Measurements from ENCODE around the gene CAMTA1.

CAMTA1 gene

DNA sequence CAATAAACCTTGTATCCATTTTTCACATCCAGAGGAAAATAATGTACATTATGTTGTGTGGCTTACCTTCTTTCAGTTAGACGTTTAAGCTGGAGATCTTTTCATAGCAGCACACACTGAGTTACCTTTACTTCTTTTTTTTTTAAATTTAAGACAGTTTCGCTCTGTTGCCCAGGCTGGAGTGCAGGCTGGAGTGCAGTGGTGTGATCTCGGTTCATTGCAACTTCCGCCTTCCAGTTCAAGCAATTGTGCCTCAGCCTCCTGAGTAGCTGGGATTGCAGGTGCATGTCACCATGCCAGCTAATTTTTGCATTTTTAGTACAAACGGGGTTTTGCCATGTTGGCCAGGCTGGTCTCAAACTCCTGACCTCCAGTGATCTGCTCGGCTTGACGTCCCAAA lies 7.4 kb upstream of the CAMTA1 start:
- DNase-seq, result no peak

DNA sequence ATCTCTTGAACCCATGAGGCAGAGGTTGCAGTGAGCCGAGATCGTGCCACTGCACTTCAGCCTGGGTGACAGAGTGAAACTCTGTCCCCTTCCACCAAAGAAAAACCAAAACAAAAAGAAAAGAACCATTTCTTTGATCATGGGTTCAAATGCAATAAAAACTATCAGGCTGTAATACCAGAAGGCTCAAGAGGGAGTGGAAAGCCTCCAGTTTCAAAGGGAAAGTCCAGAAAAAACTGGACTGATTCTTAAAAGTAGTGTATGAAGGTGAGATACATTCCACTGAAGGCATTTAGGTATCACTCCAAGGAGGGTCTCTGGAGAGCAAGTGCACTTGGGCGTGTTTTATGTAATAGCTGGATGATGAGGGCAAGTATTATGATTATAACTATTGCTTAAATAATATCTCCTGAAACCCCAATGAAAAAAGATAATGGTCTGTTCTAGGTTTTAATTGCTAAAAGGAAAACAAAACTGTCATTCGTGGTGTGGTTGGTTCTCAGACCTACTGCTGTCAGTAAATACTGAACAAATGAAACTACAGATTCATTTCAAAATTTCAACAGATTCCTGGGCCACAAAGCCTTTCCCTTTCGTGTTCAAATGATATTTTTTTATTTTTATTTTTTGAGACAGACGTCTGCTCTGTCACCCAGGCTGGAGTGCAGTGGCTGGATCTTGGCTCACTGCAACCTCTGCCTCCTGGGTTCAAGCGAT lies 6.0 kb upstream of the CAMTA1 start:
- DNase-seq, result no peak

DNA sequence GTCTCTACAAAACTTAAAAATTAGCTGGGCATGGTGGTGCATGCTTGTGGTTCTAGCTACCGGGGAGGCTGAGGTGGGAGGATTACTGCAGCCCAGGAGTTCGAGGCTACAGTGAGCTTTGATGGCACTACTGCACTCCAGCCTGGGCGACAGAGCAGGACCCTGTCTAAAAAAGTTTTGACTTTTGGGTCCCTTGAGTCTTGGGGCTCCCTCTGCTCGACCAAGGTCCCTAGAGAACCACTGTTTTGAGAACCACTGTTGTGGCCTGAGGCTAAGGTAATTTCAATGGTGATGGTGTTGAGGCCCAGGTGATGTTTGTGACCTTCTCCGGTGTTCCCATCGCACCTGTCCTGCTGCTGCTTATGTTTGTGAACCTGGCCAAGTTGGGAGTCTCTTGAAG lies 3.1 kb upstream of the CAMTA1 start:
- no peak for DNase-seq

DNA sequence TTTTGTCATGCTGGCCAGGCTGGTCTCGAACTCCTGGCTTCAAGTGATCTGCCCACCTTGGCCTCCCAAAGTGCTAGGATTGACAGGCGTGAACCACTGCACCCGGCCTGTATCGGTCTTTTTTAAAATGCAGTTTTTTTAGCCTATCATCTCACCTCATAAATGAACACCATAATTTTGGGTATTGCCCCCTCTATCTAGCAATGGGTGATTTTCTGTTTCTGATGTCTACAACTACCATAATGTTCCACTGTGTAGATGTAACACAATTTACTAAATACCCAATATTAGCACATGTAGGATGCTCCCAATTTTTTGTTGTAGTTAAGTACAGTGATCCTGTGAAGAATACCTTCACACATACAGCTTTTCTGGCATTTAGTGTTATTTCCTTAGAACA lies 2.0 kb upstream of the CAMTA1 start:
- no peak for DNase-seq

DNA sequence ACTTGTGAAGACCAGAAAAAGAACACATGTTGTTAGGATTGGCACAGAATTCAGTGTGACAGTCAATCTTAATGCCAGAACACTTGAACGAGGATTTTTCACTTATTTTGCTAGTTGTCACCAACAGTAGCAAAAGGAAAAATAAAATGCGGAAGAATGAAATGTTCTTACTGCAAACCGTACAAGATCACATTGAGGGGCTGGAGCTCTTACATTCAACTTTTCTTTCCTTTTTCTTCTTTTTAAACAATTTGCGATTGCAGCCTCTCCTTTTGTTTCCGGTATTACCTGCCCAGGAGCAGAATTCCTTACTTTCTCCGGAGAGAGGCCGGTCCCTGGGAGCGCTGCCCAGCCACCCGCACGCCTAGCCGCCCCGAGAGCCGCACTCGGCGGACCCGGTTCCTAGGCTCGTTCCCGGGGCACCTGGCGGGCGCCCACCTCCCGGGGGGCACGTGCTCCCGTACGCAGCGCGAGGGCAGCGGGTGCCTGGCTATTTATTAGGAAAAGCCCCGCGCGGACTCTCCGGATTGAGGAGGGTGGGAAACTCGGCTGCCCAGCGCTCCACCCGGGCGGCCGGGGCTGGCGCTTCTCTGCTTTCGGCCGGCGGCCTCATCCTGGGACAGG lies 1.2 kb upstream of the CAMTA1 start:
- peak; percentile 25 for DNase-seq

DNA sequence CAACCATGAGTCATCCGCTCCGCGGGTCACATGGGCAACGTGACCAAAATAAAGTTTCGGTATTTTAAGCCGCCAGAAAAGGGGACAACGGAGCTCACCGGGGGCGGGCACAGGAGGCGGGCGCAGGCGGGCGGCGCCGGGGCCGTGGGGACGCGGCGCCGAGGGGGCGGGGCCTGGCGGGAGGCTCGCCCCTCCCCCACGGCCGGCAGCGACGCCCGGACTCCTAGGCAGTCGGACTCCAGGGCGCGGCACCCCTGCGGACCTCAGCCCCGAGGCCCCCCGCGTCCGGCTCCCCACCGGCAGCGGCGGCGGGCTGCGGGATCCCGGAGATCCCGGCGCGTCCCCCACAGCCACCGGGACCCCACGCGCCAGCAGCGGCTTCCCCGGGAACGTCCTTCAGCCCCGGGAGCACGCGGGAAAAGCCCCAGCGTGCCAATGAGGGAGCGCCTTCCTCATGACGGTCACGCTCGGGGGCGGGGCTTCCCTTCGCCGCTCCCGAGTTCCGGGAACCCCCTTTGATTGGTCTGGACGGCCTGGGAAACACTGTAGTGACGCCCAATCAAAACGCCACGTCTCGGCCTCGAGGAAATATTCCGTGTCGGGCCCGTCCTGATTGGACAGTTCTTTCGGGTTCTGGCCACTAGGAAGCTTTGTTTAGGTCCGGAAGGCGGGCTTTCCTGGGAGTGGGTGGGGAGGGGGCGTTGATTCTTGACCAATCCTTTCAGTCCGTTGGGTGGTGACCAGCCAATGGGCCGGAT lies 515 bp upstream of the CAMTA1 start:
- peak; percentile 98 for DNase-seq

DNA sequence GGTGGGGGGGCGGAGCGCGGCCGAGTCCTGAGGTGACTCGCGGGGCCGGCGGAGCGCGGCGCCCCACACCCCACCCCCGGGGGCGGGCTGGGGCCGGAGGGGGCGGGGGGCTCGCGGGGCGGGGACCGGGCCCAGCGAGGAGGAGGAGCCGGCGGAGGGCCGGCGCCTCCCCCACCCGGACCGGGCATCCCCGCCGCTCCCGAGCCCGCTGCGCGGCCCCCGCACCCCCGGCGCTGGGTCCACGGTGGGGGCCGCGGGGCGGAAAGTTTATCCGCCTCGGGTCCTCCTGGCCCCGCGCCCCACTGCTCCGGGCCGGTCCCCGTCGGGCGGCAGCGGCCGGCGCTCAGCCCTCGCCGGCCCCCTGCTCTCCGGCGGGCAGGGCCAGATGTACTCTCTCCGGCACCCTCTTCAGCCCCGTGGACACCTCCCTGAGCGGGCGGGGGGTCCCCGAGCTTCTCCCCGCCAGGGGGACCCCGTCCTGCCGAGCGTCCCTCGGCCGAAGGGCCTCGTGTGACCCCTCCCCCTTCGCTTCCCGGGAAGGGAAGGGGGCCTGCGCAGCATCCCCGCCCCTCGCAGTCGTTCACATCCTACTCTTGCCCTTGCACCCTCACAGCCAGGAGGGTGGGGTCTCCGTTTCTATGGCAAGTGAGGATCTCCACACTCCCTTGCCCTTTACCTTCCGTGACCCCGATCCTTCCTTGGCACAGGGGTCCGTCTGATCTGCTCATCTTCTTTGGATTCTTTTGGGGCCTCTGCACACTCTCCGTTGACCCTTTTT lies 663 bp downstream of the CAMTA1 start:
- DNase-seq, result no peak

DNA sequence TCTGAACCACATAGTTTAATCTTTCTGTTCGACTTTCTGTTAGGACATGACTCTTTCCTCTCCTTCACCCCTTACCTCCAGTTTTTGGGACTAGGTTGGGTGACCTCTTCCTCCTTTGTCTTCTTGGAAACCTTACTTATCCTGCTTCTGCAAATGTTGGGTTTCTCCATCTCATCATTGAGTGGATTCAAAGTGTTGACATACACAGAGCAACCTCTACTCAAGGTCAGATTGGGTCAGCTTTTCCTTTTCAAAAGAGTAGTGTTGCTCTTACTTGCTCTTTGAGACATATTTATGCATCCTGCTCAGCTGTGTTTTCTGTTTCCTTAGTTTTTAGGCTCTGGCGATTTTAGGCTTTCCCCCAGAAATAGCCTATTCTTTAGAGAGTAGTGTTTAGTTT lies 3.7 kb downstream of the CAMTA1 start:
- no peak for DNase-seq

DNA sequence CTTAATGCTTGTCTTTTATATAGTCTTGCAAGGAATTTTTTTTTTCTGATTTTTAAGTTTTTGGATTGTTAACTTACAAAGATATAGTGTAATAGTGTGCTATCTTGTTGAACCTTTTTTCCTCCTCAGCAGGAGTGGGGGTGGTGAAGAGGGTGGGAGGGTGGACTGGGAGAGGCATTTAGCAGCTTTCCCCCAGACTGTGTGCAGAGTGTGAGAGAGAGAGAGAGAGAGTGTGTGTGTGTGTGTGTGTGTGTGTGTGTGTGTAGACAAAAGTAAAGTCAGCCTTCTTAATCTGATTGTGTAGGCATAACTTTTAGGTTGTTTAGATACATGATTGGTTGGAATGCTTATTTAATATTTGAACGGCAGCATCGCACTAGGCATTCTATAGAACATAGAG lies 4.9 kb downstream of the CAMTA1 start:
- no peak for DNase-seq

DNA sequence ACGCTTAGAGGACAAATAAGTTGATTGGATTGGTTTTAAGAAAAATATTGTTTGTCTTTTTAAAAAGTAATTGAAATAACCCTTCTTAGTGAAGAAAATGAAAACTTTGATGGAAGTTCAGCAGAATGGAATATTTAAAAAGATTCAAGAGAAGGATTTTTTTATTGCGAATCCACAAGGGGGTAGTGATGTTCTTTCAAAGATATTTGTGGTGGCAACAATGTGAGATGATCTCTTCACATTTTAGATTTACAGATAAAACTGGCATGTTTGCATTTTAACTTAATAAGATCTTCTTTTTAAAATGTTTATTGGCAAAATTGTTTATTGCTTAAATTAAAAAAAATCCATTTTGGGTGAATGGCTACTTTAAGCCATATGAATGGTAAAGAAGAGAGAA lies 8.9 kb downstream of the CAMTA1 start:
- peak; percentile 6 for DNase-seq

DNA sequence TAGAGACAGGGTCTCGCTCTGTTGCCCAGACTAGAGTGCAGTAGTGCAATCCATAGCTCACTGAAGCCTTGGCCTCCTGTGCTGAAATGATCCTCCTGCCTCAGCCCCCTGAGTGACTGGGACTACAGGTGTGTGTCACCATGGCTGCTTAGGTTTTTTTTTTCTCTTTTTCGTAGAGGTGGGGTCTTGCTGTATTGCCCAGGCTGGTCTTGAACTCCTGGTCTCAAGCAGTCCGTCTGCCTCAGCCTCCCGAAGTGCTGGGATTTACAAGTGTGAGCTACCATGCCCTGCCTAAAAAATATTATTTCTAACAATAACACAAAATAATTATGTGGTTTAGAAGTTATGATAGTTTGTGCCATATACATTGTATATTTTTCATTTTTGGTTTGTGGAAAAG lies 9.9 kb downstream of the CAMTA1 start:
- DNase-seq, result no peak

DNA sequence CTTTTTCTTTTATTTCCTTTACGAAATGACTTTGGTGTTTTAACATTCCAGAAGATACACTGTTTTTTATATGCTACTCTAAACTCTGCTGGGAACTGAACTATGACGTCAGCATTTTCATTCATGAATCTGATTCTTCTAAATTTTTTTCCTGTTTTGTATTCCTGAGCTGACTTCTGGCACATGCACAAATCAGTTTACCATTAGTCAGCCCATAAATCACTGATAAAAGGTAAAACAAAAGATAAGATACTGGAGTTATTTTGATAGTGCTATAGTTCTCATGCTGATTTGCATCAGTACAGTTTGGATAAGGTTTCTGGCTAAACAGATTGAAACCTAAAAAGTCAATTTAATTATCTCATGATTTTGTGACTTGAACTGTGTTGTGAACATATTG lies 10.4 kb downstream of the CAMTA1 start:
- DNase-seq, result no peak

DNA sequence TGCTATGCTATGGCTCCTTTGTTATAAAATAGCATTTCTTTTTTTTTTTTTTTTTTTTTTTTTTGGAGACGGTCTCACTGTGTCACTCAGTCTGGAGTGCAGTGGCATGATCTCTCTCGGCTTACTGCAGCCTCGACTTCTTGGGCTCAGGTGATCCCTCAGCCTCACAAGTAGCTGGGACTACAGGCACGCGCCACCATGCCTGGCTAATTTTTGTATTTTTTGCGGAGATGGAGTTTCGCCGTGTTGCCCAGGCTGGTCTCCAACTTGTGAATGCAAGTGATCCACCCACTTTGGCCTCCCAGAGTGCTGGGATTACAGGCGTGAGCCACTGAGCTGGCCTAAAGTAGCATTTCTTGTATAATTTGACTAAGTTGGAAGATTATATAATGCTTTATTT lies 10.8 kb downstream of the CAMTA1 start:
- DNase-seq, result no peak

DNA sequence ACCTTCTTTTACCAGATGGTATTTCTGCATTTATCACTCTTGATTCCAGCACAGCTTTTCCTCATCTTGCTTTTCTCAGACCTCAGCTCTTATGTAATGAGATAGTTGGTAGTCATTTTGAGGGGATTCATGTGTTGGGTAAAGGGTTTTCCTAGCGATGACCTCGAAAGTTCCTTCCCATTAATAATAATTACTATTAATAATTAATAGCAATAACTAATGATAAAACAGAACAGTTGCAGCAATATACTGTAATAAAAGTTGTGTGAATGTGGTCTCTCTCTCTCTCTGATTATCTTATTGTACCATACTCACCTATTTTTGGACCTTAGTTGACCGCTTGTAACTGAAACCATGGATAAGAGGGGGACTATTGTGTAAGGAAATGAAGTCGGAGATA lies 14.2 kb downstream of the CAMTA1 start:
- no peak for DNase-seq

DNA sequence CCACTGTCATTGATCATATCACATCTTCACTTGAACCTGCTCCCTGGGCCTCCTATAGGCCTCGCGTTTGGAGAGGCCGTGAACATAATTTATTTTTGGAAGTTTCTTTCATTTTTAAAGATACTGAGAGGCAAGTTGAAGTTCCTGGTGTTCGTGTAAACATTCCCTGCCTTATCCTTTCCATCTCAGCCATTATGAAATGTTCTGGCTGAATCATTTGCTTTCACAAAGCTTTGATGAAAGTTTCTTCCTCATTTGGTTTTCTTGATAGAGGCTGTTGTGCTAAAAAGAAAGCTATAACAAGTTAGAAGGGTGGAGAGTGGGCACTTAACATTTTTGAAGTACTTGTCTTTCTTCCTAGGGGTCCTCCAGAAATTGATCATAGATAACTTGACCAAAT lies 15.5 kb downstream of the CAMTA1 start:
- DNase-seq, result no peak

DNA sequence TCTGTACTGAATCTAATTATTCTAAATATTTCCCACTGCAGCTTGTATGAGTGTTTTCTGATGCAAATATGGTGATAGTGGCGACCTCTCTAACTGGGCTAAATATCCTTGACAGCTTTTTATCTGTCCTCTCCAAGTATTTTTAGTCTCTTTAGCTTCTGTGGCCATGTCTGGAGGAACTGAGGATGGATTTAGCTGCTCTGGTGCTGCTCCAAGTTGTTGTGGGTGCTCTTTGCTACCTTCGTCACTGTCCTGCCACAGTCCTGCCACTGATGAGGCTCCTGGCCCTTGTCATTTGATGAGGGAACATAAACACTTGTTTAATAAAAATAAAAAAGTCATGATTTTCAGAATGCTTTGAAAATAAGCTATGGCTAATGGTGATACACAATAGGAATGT lies 15.9 kb downstream of the CAMTA1 start:
- DNase-seq, result no peak

DNA sequence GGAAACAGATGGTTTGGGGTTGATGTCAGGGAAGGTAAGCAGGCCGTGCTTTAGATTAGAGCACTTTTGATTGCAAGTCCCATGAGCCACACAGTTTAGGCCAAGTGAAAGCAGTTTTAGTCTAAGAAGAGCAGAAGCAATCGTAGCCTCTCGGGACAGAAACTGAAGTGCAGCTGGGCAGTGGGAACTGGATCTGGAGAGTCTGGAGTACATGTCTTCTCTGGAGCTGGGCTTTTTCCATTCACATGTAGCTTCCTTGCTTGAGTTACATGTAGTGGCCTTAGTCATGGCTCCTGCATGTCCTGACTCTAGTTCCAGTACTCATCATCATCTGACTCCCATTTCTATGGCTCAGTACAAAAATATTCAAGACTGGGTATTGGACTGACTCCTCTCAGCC lies 16.7 kb downstream of the CAMTA1 start:
- DNase-seq, result no peak

DNA sequence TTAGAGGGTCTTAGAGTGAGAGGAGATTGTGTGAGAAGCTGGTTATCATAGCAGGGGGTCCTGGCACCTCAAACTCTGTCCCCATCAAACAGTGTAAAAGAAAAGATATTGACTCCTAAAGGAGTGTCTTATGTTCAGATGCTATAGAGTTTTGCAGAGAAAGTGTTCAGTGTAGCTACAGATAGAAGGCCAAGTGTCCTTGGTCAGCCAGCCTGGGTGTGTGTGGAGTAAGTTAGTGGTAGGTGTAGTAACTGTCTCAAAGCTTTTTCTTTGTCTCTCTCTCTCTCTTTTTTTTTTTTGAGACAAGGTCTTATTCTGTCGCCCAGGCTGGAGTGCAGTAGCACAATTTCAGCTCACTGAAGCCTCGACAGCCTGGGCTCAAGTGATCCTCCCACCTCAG lies 17.2 kb downstream of the CAMTA1 start:
- DNase-seq, result no peak

DNA sequence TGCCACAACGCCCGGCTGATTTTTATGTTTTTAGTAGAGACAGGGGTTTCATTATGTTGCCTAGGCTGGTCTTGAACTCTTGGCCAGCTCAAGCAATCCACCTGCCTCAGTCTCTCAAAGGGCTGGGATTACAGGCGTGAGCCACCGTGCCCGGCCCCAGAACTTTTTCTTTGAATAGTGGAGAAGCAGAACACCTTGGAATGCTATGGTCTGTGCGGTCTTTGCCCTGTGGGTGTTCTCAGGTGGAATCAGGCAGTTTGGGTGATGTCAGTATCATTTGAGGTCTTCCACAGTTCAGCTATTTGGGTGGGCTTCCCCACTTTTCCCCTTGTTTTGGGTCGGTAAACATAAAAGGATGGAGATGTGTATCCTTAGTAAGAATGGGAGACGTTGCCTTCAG lies 17.6 kb downstream of the CAMTA1 start:
- DNase-seq, result no peak

DNA sequence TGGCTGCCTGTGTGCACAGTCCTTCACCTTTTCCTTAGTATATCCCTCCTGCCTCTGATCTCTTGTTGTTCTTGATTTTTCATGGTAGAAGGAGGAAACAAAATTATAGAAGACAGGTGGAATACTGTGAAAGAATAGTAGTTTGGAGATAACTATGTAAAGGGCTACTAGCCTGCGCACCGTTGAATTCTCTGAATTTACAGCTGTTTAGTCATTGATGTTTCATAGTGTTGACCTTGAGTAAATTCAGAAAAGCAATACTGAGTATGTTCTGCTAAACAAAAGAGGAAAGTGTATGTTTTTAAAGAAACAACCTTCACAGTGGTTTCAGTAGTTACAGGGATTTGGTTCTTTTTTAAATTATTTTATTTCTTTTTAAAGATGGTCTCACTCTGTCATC lies 18.1 kb downstream of the CAMTA1 start:
- DNase-seq, result no peak

DNA sequence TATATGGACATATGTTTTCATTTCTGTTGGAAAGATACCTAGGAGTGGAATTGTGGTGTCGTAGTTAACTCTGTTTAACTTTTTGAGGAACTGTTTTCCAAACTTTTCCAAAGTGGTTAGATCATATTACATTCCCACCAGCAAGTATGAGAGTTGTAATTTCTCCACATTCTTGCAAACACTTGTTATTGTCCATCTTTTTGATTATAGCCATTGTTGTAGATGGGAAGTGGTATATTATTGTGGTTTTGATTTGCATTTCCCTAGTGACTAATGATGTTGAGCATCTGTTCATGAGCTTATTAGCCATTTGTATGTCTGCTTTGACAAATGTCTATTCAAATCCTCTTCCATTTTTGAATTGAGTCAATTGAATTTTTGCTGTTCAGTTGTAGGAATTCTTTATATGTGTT lies 19.8 kb downstream of the CAMTA1 start:
- DNase-seq, result peak; percentile 0

DNA sequence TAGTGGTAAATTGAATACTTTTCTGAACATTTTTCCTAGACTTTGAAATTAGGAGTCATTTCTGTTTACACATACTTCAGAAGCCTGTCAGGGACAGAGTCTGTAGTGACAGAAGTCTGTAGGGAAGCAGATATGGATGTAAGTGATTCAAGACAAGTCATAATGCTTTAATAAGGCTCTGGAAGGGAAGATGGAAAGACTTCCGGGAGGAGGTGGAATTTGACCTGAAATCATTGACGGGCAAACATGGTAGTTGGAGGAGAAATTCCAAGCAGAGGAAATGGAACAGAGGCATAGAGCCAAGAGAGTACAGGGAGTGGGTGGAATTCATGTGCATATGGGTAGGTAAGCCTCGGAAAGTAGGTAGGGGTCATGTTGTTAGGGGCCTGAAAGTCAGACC lies 22.5 kb downstream of the CAMTA1 start:
- DNase-seq, result no peak

DNA sequence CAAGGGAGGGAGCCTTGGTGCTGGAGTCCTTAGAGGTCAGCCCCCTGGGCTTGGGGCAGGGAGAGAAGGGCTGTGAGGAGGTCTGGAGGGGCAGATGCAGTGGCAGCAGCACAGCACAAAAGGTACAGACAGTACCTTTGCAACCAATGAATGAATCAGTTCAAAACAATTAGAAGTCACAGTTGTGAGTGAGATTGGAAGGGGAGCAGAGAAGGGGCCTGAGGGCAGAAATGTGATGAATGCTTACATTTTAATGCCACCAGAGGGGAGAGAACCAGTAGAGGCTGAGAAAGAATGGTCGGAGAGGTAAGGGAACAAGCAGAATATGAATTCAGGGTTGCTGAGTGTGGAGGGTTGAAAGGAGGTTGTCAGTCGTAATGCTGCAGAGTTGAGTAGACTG lies 24.2 kb downstream of the CAMTA1 start:
- DNase-seq, result no peak

Data from NCI-H526 treated with DMSO at 0.1 percent for 48 hours (cell line).